ENCODE measurements around the gene PGLYRP2. TPM values are rescaled to one million over a fixed set of nuclear protein-coding genes. Genes with fewer than 3 reads are reported as not detected.

Gene PGLYRP2
- total and polyA plus RNA-seq, 12 donors = not detected

DNA sequence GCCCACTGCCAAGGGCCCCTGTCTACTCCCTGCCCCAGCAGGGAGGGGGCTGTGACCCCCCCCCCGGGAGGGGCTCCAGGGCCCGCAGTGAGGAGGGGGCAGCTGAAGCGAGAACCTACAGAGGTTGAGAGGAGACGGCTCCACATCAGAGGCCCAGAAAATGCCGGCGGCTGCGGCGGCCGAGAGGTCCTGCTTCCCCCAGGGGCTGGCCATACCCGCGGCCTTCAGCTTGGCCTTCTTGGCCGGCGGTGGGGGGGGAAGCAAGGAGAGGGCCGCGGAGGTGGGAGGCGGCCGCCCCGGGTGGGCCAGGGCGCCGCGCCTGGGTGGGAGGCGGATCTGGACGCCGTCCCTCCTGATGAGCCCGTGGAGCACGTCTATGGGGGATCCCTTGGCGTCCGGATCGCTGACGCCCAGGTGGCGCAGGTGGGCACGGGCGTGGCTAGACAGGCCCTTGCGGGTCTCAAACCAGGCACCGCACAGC is 51.3 kb downstream of the PGLYRP2 start:
- TF ChIP-seq, protein P1, sequence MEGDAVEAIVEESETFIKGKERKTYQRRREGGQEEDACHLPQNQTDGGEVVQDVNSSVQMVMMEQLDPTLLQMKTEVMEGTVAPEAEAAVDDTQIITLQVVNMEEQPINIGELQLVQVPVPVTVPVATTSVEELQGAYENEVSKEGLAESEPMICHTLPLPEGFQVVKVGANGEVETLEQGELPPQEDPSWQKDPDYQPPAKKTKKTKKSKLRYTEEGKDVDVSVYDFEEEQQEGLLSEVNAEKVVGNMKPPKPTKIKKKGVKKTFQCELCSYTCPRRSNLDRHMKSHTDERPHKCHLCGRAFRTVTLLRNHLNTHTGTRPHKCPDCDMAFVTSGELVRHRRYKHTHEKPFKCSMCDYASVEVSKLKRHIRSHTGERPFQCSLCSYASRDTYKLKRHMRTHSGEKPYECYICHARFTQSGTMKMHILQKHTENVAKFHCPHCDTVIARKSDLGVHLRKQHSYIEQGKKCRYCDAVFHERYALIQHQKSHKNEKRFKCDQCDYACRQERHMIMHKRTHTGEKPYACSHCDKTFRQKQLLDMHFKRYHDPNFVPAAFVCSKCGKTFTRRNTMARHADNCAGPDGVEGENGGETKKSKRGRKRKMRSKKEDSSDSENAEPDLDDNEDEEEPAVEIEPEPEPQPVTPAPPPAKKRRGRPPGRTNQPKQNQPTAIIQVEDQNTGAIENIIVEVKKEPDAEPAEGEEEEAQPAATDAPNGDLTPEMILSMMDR (IDR thresholded peaks at IDR 0.05) = no peak
- no peak for TF ChIP-seq POLR2A (IDR thresholded peaks at IDR 0.05)
- intact Hi-C loops (cut with DNase I) = no loop called here
- Histone ChIP-seq H3K36me3 (replicated peaks in 1 of 2) (peaks cover 0 to 47% of the 10 kb centered on the region in 2 donors), H3K27me3 (no peaks in the 10 kb centered on the region), H3K9me3 (replicated peaks in 1 of 3) (no peaks in the 10 kb centered on the region), H3K4me3 (no peak overlapping the region), H3K4me1 (replicated peaks in 1 of 2) (peaks cover 19 to 26% of the 10 kb centered on the region in 2 donors), H3K27ac (no peak overlapping the region)
- WGBS, 4 donors = 63 to 66% (median 63%) methylated on average over 21 to 35 of the region's 35 CpGs; no CpG with 5 or more reads in 1 of the 4 donors
- no peak for DNase-seq

DNA sequence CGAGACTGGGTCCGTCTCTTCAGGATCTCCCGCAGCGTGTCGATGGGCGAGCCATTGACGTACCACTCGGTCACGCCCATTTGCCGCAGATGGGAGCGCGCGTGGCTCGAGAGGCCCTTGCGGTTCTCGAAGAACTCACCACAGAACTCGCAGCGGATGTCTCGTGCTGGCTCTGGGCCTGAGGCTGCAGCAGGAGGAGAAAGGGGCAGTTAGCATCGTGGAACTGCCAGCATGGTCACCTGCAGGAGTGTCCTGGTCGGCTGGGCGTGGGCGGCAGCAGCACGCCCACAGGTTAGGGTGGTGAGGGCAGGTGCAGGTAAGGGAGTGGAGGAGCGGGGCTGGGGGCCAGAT is 52.0 kb downstream of the PGLYRP2 start:
- H3K36me3 ChIP-seq (replicated peaks in 1 of 2) = peaks cover 0 to 54% of the 10 kb centered on the region in 2 donors
- DNase-seq = no peak
- peaks cover 18 to 26% of the 10 kb centered on the region in 2 donors for H3K4me1 ChIP-seq (replicated peaks in 1 of 2)
- no peak overlapping the region for H3K4me3 ChIP-seq
- H3K9me3 ChIP-seq (replicated peaks in 1 of 3) = no peaks in the 10 kb centered on the region
- TF ChIP-seq POLR2A (IDR thresholded peaks at IDR 0.05) = no peak
- TF ChIP-seq, protein P1 (IDR thresholded peaks at IDR 0.05) = no peak
- no peak overlapping the region for H3K27ac ChIP-seq
- 95 to 99% (median 97%) methylated on average over 20 to 25 of the region's 25 CpGs for WGBS, 4 donors
- H3K27me3 ChIP-seq = no peaks in the 10 kb centered on the region
- intact Hi-C loops (cut with DNase I) = no loop called here

DNA sequence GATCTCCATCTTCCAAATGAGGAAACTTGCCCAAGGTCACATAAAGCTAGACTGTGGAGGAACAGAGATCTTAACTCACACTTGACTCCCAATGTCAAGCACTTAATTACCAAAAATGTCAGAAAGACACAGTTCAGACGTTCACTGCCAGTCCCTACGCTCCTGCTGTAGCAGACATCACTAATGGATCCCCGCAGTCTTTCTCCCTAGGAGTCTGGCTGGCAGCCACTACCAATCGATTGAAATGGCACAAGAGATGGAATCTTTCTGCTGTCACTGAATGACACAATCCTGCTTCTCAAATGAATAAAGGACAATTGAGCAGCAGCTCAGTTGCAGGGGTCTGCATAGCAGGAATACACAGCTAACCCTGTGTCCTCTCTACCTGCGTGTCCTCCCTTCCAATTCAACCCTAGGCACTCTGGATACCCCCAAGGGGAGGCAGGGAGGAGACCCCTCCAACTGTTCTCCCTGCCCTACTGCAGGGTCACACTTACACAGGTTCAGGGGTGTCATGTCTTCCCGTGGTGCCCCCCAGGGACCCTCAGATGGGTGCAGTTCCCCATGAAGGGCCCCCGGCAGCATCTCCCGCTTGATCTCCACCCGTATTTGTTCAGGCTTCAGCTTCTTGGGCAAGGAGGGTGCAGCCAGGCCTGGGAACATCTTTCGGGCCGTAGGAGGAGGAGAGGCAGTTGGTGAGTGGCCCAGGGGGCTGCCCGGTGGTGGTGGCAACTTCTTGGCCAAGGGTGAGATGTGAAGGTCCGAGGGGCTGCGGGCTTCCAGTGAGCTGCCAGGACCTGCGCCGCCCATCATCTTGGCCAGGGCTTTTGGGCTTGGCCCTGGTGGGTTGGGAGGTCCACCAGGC is 52.6 kb downstream of the PGLYRP2 start:
- 77 to 85% (median 82%) methylated on average over 11 to 16 of the region's 16 CpGs for WGBS, 4 donors
- H3K36me3 ChIP-seq (replicated peaks in 1 of 2) = peaks cover 0 to 55% of the 10 kb centered on the region in 2 donors
- TF ChIP-seq POLR2A (IDR thresholded peaks at IDR 0.05) = no peak
- TF ChIP-seq, protein P1 (IDR thresholded peaks at IDR 0.05) = no peak
- intact Hi-C loops (cut with DNase I) = no loop called here
- no peaks in the 10 kb centered on the region for H3K9me3 ChIP-seq (replicated peaks in 1 of 3)
- H3K27ac ChIP-seq = peak overlapping the region in 1 of 5 donors; percentile 40
- H3K4me3 ChIP-seq = no peak overlapping the region
- no peaks in the 10 kb centered on the region for H3K27me3 ChIP-seq
- DNase-seq = peak in 1 of 7 donors; percentile 55
- H3K4me1 ChIP-seq (replicated peaks in 1 of 2) = peaks cover 17 to 24% of the 10 kb centered on the region in 2 donors

DNA sequence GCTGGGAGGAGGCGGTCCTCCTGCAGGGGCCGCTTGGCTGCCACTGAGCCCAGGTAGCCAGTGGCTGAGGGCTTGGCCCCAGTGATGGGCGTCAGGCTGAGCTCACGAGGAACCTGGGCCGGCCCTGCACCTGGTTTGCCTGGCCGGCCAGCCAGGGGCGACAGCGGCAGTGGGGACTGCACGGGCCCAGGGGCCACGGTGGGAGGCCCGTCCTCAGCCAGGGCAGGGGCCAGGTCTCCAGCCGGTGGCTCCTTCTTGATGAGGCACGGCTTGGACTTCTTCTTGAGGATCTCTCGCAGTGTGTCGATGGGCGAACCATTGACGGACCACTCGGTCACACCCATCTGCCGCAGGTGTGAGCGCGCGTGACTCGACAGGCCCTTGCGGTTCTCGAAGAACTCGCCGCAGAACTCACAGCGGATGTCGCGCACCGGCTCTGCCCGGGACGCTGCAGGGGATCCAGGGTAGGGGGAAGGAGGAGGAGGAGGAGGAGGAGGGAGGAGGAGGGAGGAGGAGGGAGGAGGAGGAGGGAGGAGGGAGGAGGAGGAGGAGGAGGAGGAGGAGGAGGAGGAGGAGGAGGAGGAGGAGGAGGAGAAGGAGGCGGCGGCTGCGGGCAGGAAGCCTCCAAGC is 53.9 kb downstream of the PGLYRP2 start:
- Histone ChIP-seq H3K36me3 (replicated peaks in 1 of 2) (peaks cover 0 to 55% of the 10 kb centered on the region in 2 donors), H3K27me3 (no peaks in the 10 kb centered on the region), H3K4me3 (no peak overlapping the region), H3K9me3 (replicated peaks in 1 of 3) (no peaks in the 10 kb centered on the region), H3K4me1 (replicated peaks in 1 of 2) (peaks cover 6 to 12% of the 10 kb centered on the region in 2 donors), H3K27ac (no peak overlapping the region)
- DNase-seq = no peak
- intact Hi-C loops (cut with DNase I) = no loop called here
- TF ChIP-seq, protein P1 (IDR thresholded peaks at IDR 0.05) = no peak
- no peak for TF ChIP-seq POLR2A (IDR thresholded peaks at IDR 0.05)
- WGBS, 4 donors = 95 to 99% (median 97%) methylated on average over 12 to 36 of the region's 36 CpGs

Data from adrenal gland (tissue), 12 donors.